SK-N-SH (cell line): ENCODE data around the gene CATSPERZ. TPM values are rescaled to one million over a fixed set of nuclear protein-coding genes. Genes with fewer than 3 reads are reported as not detected.

Experiments used
- CTCF ChIA-PET: fragments of 300-600, 350-600 bp; formaldehyde crosslinking; extraction: SDS; loops from one replicate; lab custom pipeline; 2021; lab: Yijun Ruan, JAX
- POLR2A ChIA-PET: fragments of 350-600 bp; sonication (Branson Sonifier 250); formaldehyde crosslinking; extraction: SDS; loops from one replicate; lab custom pipeline; 2020; ENCODE audit warnings: antibody characterized with exemption, inconsistent platforms; lab: Yijun Ruan, JAX
- DNase-seq: peaks from one replicate; pipeline ENCODE4 v3.0.0; 2012
- H2AFZ ChIP-seq: fragments of 200-600 bp; sonication (generic); 2 replicates; pipeline ENCODE4 v1.8.1; 2016; ENCODE audit warnings: antibody characterized with exemption, mild to moderate bottlenecking, low read depth
- H3F3A ChIP-seq: fragments of 200-600 bp; sonication (generic); replicated peaks from 2 replicates; pipeline ENCODE3; 2016; ENCODE audit warnings: antibody characterized with exemption, mild to moderate bottlenecking; ENCODE audit not compliant: insufficient read depth
- H3K27ac ChIP-seq, 2 experiments: fragments of 200-500 bp in 1 of 2; fragments of 200-600 bp in 1 of 2; sonication (Bioruptor generic) in 1 of 2; sonication (generic), shearing (Covaris generic) in 1 of 2; 2 replicates each; pipeline versions ENCODE4 v1.5.1 to v1.6.1; 2014 to 2016; ENCODE audit warnings: low read depth in 2 of 2, inconsistent platforms in 1 of 2, low read length in 1 of 2, mild to moderate bottlenecking in 1 of 2, mixed read lengths in 1 of 2
- H3K27me3 ChIP-seq: fragments of 200-600 bp; sonication (generic), shearing (Covaris generic); 2 replicates; pipeline ENCODE4 v1.6.1; 2016; ENCODE audit warnings: mixed run types; ENCODE audit not compliant: insufficient read depth
- H3K36me3 ChIP-seq, 2 experiments: fragments of 200-500 bp in 1 of 2; fragments of 200-600 bp in 1 of 2; sonication (Bioruptor generic) in 1 of 2; sonication (generic) in 1 of 2; replicated peaks in 1 of 2; 2 replicates each; pipeline versions ENCODE3 to v1.5.1; 2014 to 2016; ENCODE audit warnings: low read length in 1 of 2, mild to moderate bottlenecking in 1 of 2; ENCODE audit not compliant: insufficient read depth in 2 of 2, control insufficient read depth in 1 of 2
- H3K4me1 ChIP-seq, 2 experiments: fragments of 200-500 bp in 1 of 2; fragments of 200-600 bp in 1 of 2; sonication (Bioruptor generic) in 1 of 2; sonication (generic), shearing (Covaris generic) in 1 of 2; 2 replicates each; pipeline versions ENCODE4 v1.5.1 to v1.6.1; 2014 to 2016; ENCODE audit warnings: low read depth in 1 of 2, low read length in 1 of 2, mixed run types in 1 of 2; ENCODE audit not compliant: insufficient read depth in 2 of 2, control insufficient read depth in 1 of 2
- H3K4me2 ChIP-seq: fragments of 200-600 bp; sonication (generic), shearing (Covaris generic); 2 replicates; pipeline ENCODE4 v1.6.1; 2017; ENCODE audit warnings: mixed run types
- H3K4me3 ChIP-seq, 2 experiments: fragments of 200-500 bp in 1 of 2; fragments of 200-600 bp in 1 of 2; sonication (Bioruptor generic) in 1 of 2; sonication (generic), shearing (Covaris generic) in 1 of 2; 2 replicates each; pipeline versions ENCODE4 v1.5.1 to v1.8.1; 2014 to 2016; ENCODE audit warnings: low read depth in 2 of 2, inconsistent platforms in 1 of 2, low read length in 1 of 2, mild to moderate bottlenecking in 1 of 2, mixed read lengths in 1 of 2, moderate library complexity in 1 of 2
- H3K79me2 ChIP-seq: fragments of 200-600 bp; sonication (generic); 2 replicates; pipeline ENCODE4 v1.8.1; 2017; ENCODE audit warnings: mild to moderate bottlenecking; ENCODE audit not compliant: insufficient read depth
- H3K9ac ChIP-seq: fragments of 200-600 bp; sonication (generic); 2 replicates; pipeline ENCODE4 v1.6.1; 2017; ENCODE audit warnings: mixed run types
- H3K9me2 ChIP-seq: fragments of 200-600 bp; sonication (generic); 2 replicates; pipeline ENCODE4 v1.6.1; 2017; ENCODE audit warnings: mixed run types
- H3K9me3 ChIP-seq: fragments of 200-600 bp; sonication (generic); 2 replicates; pipeline ENCODE4 v1.6.1; 2017; ENCODE audit warnings: mixed run types, mild to moderate bottlenecking, moderate library complexity
- H4K20me1 ChIP-seq: fragments of 200-600 bp; sonication (generic); 2 replicates; pipeline ENCODE4 v1.6.1; 2017; ENCODE audit warnings: mild to moderate bottlenecking, mixed run types; ENCODE audit not compliant: insufficient read depth
- CHD2 ChIP-seq: fragments of 150-350 bp; IDR thresholded peaks from 2 replicates; pipeline ENCODE4 v1.6.1; 2018; ENCODE audit warnings: low read length; ENCODE audit not compliant: partially characterized antibody
- CTCF ChIP-seq: fragments of 200-600 bp; sonication (generic); IDR thresholded peaks from 2 replicates; pipeline ENCODE4 v1.6.1; 2017; ENCODE audit warnings: antibody characterized with exemption, mild to moderate bottlenecking, moderate library complexity
- EZH2phosphoT487 ChIP-seq: fragments of 200-600 bp; sonication (generic); IDR thresholded peaks from 2 replicates; pipeline ENCODE4 v1.6.1; 2017; ENCODE audit warnings: low read depth, mixed run types, mild to moderate bottlenecking, antibody characterized with exemption, moderate library complexity, borderline replicate concordance
- FOSL2 ChIP-seq: IDR thresholded peaks from 2 replicates; pipeline ENCODE4 v1.4.0; 2012; ENCODE audit warnings: low read depth, mild to moderate bottlenecking, moderate library complexity, borderline replicate concordance
- FOXM1 ChIP-seq: IDR thresholded peaks from 2 replicates; pipeline ENCODE4 v1.4.0; 2012; ENCODE audit warnings: low read depth, mild to moderate bottlenecking
- MEF2A ChIP-seq: IDR thresholded peaks from 2 replicates; pipeline ENCODE4 v1.4.0; 2012; ENCODE audit warnings: low read depth, borderline replicate concordance
- MXI1 ChIP-seq: IDR thresholded peaks from 2 replicates; pipeline ENCODE4 v1.6.1; 2012; ENCODE audit warnings: mild to moderate bottlenecking, low read depth, low read length, improper control_type of control experiment
- RAD21 ChIP-seq: IDR thresholded peaks from 2 replicates; pipeline ENCODE4 v1.6.1; 2012; ENCODE audit warnings: mild to moderate bottlenecking, low read length
- RXRA ChIP-seq: IDR thresholded peaks from 2 replicates; pipeline ENCODE4 v1.4.0; 2012; ENCODE audit warnings: low read depth, mild to moderate bottlenecking, borderline replicate concordance
- SMC3 ChIP-seq: IDR thresholded peaks from 2 replicates; pipeline ENCODE4 v1.6.1; 2012; ENCODE audit warnings: low read depth, low read length, improper control_type of control experiment
- TAF1 ChIP-seq: IDR thresholded peaks from 2 replicates; pipeline ENCODE4 v1.6.1; 2012; ENCODE audit warnings: low read depth, mild to moderate bottlenecking, low read length, moderate library complexity, borderline replicate concordance
- TCF12 ChIP-seq: IDR thresholded peaks from 2 replicates; pipeline ENCODE4 v1.4.0; 2012
- TEAD4 ChIP-seq: IDR thresholded peaks from 2 replicates; pipeline ENCODE4 v1.4.0; 2012; ENCODE audit warnings: mild to moderate bottlenecking, borderline replicate concordance; ENCODE audit not compliant: insufficient read depth
- YY1 ChIP-seq: IDR thresholded peaks from 2 replicates; pipeline ENCODE4 v1.4.0; 2012; ENCODE audit warnings: low read depth, mild to moderate bottlenecking
- WGBS: methylation state at CpG from one replicate; pipeline ENCODE4 v1.1.6; 2017; ENCODE audit warnings: low lambda C conversion rate; 5-methylcytosine and 5-hydroxymethylcytosine counted together
- polyA plus RNA-seq, 3 experiments: library from polyadenylated mRNA; depleted of rRNA; stranded (reverse); fragments of >200 nt; gene quantifications; 2 replicates each; pipeline ENCODE4 v1.2.3, GENCODE V29; 2012
- TF ChIP-seq, protein P1 (sequence below): IDR thresholded peaks from 2 replicates; pipeline ENCODE4 v1.6.1; 2012; ENCODE audit warnings: mild to moderate bottlenecking, low read depth, low read length, moderate library complexity
- TF ChIP-seq, protein P2 (sequence below): IDR thresholded peaks from 2 replicates; pipeline ENCODE4 v1.4.0; 2012; ENCODE audit warnings: low read depth, borderline replicate concordance

CATSPERZ gene
- polyA plus RNA-seq, 1 of the 3 experiments (the other 2 are of a cell fraction): 0.54 TPM

- CTCF ChIA-PET: interaction anchor here (1.1 to 12.2 kb wide), 6 partner anchors 11 to 365 kb away, joined by 3 to 196 read pairs (median 11); partner anchors contain the start of genes CATSPERZ, ESRRA and PLCB3
- peak; percentile 73 for DNase-seq
- Histone ChIP-seq H3K9ac (peak overlapping the region; percentile 89), H3K27me3 (0 out of 2 replicates have a peak, but pooled peaks cover 6% of the 10 kb centered on the region), H4K20me1 (no peaks in the 10 kb centered on the region), H3K9me2 (no peaks in the 10 kb centered on the region), H3K9me3 (no peaks in the 10 kb centered on the region), H3K4me1 (peaks cover 8 to 26% of the 10 kb centered on the region in 2 experiments; a peak in 2 of 4 replicates), H3F3A (peaks cover 16% of the 10 kb centered on the region), H3K27ac (peak overlapping the region; percentile 32 to 87; a peak in 3 of 4 replicates), H3K79me2 (peaks cover 28% of the 10 kb centered on the region), H3K36me3 (peaks cover 0 to 6% of the 10 kb centered on the region in 2 experiments)
- 59% methylated on average over 17 of the region's 40 CpGs for WGBS
- POLR2A ChIA-PET: interaction anchor here (1.6 to 3.2 kb wide), 3 partner anchors 15 to 44 kb away, joined by 3 to 33 read pairs (median 6); partner anchors contain the start of gene ESRRA
- peak; percentile 25 for TF ChIP-seq RAD21
- TF ChIP-seq EZH2phosphoT487: no peak
- TF ChIP-seq TAF1: no peak
- TF ChIP-seq SMC3: peak; percentile 20; the same call in 1 of the 2 replicates
- peak; percentile 32 for TF ChIP-seq CTCF
- peak; percentile 61; the same call in 1 of the 2 replicates for TF ChIP-seq MXI1
- TF ChIP-seq, all 33 proteins: peak for 4
- Histone ChIP-seq H3K4me3 (peak overlapping the region; percentile 60 to 95), H2AFZ (peak overlapping the region; percentile 83; the same call in 1 of the 2 replicates), H3K4me2 (peak overlapping the region; percentile 100)
Observed at GRCh38 chr11:64285885-64286800, 14.0 kb upstream of the CATSPERZ start.

GRCh38 chr11:64286801-64287159, 13.4 kb upstream of the CATSPERZ start:
- no peak for DNase-seq
- Histone ChIP-seq H3K9ac (no peak overlapping the region), H3K79me2 (peaks cover 28% of the 10 kb centered on the region), H3K4me1 (peaks cover 8 to 29% of the 10 kb centered on the region in 2 experiments; a peak in 2 of 4 replicates), H2AFZ (no peak overlapping the region), H3K4me3 (peak overlapping the region in 1 of 2 experiments; percentile 95; a peak in 2 of 4 replicates), H3K27me3 (peaks cover 9% of the 10 kb centered on the region; the same call in 1 of the 2 replicates), H4K20me1 (no peaks in the 10 kb centered on the region), H3F3A (peaks cover 16% of the 10 kb centered on the region), H3K27ac (no peak overlapping the region), H3K9me2 (no peaks in the 10 kb centered on the region), H3K9me3 (no peaks in the 10 kb centered on the region), H3K4me2 (peak overlapping the region; percentile 100), H3K36me3 (peaks cover 0 to 6% of the 10 kb centered on the region in 2 experiments)
- ChIA-PET CTCF (interaction anchor here (1.0 to 12.2 kb wide), 5 partner anchors 15 to 364 kb away, joined by 3 to 196 read pairs (median 4); partner anchors contain the start of genes CATSPERZ and ESRRA), POLR2A (no interaction called here)
- 95% methylated on average over 9 of the region's 9 CpGs for WGBS
- TF ChIP-seq RAD21 (no peak), TCF12 (no peak), EZH2phosphoT487 (no peak), TAF1 (no peak), YY1 (no peak), TEAD4 (no peak), MXI1 (no peak), FOSL2 (no peak), RXRA (no peak), FOXM1 (no peak), CHD2 (no peak), MEF2A (no peak)
- TF ChIP-seq, protein P1, sequence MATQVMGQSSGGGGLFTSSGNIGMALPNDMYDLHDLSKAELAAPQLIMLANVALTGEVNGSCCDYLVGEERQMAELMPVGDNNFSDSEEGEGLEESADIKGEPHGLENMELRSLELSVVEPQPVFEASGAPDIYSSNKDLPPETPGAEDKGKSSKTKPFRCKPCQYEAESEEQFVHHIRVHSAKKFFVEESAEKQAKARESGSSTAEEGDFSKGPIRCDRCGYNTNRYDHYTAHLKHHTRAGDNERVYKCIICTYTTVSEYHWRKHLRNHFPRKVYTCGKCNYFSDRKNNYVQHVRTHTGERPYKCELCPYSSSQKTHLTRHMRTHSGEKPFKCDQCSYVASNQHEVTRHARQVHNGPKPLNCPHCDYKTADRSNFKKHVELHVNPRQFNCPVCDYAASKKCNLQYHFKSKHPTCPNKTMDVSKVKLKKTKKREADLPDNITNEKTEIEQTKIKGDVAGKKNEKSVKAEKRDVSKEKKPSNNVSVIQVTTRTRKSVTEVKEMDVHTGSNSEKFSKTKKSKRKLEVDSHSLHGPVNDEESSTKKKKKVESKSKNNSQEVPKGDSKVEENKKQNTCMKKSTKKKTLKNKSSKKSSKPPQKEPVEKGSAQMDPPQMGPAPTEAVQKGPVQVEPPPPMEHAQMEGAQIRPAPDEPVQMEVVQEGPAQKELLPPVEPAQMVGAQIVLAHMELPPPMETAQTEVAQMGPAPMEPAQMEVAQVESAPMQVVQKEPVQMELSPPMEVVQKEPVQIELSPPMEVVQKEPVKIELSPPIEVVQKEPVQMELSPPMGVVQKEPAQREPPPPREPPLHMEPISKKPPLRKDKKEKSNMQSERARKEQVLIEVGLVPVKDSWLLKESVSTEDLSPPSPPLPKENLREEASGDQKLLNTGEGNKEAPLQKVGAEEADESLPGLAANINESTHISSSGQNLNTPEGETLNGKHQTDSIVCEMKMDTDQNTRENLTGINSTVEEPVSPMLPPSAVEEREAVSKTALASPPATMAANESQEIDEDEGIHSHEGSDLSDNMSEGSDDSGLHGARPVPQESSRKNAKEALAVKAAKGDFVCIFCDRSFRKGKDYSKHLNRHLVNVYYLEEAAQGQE: no peak
- TF ChIP-seq, protein P2, sequence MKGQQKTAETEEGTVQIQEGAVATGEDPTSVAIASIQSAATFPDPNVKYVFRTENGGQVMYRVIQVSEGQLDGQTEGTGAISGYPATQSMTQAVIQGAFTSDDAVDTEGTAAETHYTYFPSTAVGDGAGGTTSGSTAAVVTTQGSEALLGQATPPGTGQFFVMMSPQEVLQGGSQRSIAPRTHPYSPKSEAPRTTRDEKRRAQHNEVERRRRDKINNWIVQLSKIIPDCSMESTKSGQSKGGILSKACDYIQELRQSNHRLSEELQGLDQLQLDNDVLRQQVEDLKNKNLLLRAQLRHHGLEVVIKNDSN: no peak
